ENCODE results near the gene SDHB.

GRCh38 chr1:17014671-17015567 lies 38.9 kb downstream of the SDHB start:
- TF ChIP-seq POLR2A (IDR thresholded peaks at IDR 0.05): no peak
- TF ChIP-seq CTCF (IDR thresholded peaks at IDR 0.05): no peak
- TF ChIP-seq POLR2AphosphoS5 (IDR thresholded peaks at IDR 0.05): no peak

All from prostate gland (tissue), 2 donors.